GM19395 (cell line): ENCODE results near the gene INPP4A.

Experiments
- ATAC-seq: cut with Tn5 transposase; IDR thresholded peaks from one replicate; pipeline ENCODE4 v1.9.1; 2021; ENCODE audit warnings: mild to moderate bottlenecking, moderate library complexity; ENCODE audit not compliant: unreplicated experiment

The INPP4A gene

DNA sequence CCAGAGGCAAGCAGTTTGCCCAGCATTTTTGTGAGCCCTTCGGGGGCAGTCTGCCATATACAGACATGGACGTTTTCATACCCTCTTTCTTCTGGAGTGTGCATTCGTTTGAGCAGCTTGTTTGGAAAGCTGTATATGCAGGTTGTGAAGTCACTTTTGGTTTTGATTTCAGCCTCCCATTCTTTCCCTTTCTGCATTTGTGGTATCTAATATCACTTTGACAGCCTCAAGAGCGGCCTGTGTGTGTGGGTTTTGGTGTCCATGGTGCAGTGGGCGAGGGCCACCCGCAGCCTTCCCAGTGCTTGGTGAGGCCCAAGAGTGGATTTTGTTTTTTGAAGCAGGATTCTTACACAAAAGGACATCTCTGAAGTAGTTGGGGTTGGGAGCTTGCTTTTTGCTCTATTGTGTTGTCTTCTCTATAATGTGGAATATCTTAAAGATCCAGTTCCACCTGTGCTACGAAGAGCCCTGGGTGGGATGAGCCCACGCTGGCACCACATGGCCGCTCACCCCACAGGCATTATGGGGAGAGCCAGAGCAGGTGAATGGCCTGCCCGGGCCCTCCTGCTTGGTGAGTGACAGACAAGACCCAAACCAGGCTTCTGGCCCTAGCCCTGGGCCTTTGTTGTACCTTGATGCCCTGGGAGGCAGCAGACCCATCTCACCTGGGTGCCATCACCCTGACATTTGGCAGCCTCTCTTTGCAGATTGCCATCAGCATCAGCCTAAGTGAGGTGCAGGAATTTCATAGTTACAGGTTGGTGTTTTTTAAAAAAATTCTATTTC lies 29.5 kb downstream of the INPP4A start:
- no peak for ATAC-seq

DNA sequence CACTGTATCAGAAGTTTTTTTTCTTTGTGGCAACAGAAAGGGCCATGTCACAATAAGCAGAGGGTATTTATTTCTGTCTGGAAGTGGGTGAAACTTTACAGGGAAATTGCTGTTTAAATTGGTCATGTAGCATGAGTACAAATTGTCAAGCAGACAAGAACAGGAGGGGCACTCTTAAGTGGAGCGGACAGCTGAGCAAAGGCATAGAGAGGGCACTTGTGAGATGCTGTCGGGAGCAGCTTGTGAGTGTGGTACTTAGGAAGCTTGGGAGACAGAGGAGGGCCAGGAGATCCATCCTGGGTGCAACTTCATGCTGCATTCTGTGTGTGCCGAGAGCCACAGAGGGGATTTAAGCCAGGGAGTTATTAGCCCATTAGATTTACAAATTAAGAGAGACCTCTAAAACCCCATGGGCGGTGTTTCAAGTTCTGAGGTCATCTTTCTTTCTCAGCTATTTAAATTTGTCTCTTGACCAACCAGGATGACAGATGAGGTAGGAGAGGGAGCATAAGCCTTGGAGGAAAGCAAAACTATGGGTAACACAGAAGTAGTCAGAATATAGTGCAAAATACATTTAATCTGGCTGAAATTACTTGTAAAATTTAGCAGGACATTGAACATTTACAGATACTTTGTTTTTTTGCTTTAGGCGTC lies 30.4 kb downstream of the INPP4A start:
- ATAC-seq, result no peak

GRCh38 chr2:98476192-98476868 lies 31.7 kb downstream of the INPP4A start:
- ATAC-seq, result no peak

DNA sequence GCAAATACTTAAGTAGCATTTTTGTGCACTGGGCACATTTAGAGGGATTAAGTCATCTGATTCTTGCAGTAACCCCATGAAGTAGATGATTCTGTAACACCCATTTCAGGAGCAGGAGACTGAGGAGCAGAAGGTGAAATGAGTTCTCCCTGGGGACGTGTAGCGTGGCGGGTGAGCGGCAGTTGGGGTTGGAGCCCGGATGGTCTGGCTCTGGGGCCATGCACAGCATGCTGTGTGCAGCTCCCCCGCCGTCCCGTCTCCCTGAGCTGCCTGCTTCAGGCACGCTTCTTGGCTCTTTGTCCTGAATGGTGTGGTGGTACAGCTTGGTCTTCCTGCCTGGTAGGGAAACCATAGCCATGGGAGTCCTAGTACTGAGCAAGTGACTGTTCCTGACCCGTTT lies 32.4 kb downstream of the INPP4A start:
- no peak for ATAC-seq

DNA sequence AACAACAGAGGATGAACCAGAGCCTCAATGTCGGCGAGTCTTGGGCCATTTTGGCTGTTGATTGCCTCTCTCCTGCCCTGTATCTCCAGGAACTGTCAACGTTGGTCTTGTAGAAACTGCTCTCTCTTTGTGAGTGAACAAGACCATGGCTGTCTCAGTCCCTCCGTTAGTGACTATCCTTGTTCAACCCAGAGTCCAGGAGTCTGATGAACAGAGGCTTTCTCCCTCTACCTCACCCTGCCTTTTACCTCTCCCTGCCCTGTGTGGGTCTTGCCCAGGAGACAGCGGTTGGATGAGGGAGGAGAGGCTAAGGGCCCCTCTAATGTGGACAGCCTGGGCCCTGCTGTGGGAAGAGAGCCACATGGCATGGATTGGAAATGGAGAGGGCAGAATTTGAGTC lies 32.8 kb downstream of the INPP4A start:
- ATAC-seq, result no peak

DNA sequence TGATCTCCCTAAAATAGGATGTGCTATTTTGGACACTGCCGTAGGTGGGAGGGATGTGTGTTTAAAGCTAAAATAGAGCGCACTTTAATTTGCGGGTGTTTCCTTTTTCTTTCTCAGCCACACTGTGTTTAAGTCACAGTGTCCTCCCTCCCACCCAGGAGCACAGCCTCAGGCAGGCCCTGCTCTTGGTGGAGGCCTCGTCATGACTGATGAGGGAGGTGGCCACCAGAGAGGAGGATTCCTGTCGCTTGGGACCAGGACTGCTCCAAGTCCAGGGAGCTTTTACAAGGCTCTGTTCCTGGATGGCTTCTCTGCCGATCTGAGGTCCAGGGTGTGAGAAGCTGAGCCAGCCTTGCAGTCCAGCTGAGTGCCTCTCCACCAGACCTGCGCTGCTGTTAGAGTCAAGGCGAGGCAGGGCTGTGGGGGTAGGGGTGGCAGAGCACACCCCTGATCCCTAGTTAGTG lies 33.5 kb downstream of the INPP4A start:
- ATAC-seq, result no peak

- ATAC-seq, result no peak
These were observed 34.2 kb downstream of the INPP4A start for GRCh38 chr2:98478907-98479306.

DNA sequence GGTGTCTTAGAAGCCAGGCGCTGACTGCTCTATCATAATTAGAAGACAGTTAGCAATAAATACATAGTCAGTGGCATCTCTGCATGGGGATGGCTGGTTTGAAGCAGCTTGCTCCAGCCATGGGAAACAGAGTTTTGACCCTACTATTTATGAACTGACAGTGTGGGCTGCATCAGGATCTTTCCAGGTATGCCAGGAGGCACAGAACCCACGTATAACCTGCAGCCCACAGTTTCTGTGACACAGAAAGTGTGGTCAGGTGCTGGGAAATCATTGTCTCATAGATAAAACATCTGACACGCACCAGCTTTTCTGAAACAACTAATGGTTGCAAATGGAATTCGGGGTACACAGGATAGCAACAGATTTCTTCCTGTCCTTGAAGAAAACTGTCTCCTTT lies 34.7 kb downstream of the INPP4A start:
- no peak for ATAC-seq

GRCh38 chr2:98479959-98480524 lies 35.4 kb downstream of the INPP4A start:
- ATAC-seq, result peak; percentile 38

DNA sequence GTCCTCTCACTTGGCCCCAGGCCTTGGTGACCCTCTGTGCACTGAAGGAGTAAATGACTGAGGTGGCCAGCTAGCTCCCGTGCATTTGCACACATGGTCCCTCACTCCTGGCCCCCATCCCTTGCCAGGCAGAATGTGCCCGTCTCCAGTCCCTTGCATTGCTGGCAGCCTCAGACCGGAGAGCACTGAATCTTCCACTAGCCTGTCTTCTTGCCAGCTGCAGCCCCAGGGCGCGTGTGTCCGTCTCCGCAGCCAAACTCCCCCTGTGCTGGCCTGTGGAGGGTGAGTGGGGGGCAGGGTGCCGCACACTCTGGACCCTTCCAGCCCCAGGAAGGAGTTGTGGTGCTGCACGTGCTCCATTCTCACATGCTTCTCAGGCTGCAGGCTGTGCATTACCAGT lies 35.9 kb downstream of the INPP4A start:
- ATAC-seq, result no peak

- ATAC-seq, result no peak
These were observed 37.7 kb downstream of the INPP4A start for GRCh38 chr2:98482362-98482761.

DNA sequence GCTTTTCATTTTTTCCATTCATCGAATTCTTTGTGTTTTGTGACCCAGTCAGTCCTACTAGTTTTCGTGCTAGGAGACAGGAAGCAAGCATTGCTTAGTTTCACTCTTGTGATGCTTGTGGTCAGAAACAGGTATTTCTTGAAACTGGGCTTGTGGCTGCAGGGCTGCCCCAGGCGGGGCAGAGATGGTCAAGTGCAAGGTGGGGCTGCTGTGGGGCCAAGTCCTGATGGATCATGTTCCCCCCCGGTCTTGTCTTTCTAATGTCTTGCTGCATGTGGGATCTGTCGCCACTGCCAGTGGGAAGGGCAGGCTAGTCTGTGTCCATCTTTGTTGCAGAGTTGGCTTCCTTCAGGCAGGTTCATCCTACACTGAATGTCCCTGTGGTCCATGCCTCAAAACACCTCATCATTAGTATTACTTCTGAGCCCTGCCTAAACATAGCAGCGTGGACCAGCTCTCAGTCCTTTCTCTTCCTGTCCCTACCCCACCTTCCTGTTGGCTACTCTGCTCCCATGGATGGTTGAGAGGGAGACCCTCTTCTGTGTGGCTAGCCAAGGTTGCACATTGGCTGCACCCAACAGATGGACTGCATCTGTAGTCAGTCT lies 38.7 kb downstream of the INPP4A start:
- ATAC-seq, result peak; percentile 59

- ATAC-seq, result no peak
These were observed 39.5 kb downstream of the INPP4A start for GRCh38 chr2:98484121-98484557.

GRCh38 chr2:98484652-98485452 lies 40.2 kb downstream of the INPP4A start:
- no peak for ATAC-seq

DNA sequence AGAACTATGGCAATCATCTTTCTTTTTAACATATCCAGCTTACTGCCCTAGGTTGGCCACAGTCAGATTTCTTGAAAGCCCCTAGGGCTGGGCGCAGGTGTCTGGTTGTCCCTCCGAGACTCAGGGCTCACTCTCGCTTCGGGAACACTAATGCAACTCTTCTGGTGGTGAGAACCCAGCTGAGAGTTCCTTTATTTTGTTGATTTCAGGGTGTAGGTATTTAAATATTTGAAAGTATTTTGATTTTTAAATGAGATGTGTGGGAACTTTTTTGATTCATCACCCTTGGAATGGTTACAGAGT lies 40.7 kb downstream of the INPP4A start:
- no peak for ATAC-seq

- no peak for ATAC-seq
These were observed 41.8 kb downstream of the INPP4A start for GRCh38 chr2:98486374-98486981.

DNA sequence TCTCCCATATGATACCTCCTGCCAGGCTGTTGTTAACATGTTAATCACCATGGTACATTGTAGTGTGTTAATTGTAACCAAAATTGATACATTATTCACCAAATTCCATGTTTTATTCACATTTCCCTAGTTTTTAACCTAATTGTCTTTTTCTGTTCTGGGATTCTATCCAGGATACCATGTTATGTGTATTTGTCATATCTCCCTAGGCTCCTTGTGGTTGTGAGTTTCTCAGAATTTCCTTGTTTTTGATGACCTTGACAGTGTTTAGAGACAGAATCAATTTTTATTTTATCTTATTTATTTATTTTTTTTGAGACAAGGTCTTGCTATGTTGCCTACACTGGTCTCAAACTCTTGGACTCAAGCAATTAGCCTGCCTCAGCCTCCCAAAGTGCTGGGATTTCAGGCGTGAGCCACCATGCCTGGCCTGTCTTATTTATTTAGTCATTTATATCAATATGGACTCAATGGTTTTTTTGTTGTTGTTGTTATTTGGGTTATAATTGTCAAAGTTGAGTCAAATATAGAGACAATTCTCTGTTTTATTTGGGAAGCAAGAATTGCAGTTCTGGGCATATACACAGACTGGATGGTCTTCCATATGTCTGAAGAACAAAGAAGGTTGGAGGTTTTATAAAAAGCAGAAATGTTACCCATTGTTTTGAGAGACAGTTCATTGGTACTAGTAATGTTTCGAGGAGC lies 42.6 kb downstream of the INPP4A start:
- no peak for ATAC-seq

- peak; percentile 64 for ATAC-seq
These were observed 43.1 kb downstream of the INPP4A start for GRCh38 chr2:98487806-98488189.

DNA sequence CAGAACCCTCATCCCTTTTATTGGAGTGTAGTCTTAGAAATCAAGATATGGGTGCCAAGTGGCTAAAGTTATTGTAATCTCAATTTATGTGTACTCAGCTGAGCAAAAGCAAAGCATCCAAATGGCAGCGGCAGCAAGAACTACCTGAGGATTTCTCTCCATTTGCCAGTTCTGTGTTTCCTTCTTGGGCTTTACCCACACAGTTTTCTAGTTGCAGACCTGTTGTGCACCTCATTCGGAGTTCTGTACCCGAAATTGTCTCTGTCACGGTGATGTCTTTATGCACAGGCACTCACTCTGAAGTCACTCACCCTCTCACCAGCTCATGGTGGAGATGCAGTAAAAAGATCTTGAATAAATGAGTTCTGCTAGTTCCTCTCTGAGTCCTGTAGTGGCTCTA lies 43.6 kb downstream of the INPP4A start:
- no peak for ATAC-seq
